GM18867 (cell line): Measurements from ENCODE around the gene R3HDM1.
"Not testable (repeated sequence)": the region's sequence is repeated elsewhere in the genome, so short reads cannot be mapped to it uniquely, and the experiment has no call there.

Source experiments
- ATAC-seq: cut with Tn5 transposase; IDR thresholded peaks from one replicate; pipeline ENCODE4 v1.9.1; 2021; ENCODE audit warnings: mild to moderate bottlenecking, moderate library complexity; ENCODE audit not compliant: unreplicated experiment

Gene R3HDM1

GRCh38 chr2:135531231-135532197, at the start of gene R3HDM1:
Gene R3HDM1 (plus strand): TSS chr2:135531484. CDS start chr2:135604846, 73,362 bp downstream.
- peak; percentile 79 for ATAC-seq

- ATAC-seq, result no peak
These were observed 45.8 kb upstream of the R3HDM1 start for GRCh38 chr2:135485441-135485840.

- no peak for ATAC-seq
These were observed 40.9 kb upstream of the R3HDM1 start for GRCh38 chr2:135490376-135490775.

GRCh38 chr2:135494503-135494902, 36.8 kb upstream of the R3HDM1 start:
- no peak for ATAC-seq

- no peak for ATAC-seq
These were observed 36.4 kb upstream of the R3HDM1 start for GRCh38 chr2:135494917-135495316.

GRCh38 chr2:135498588-135498987, 32.7 kb upstream of the R3HDM1 start:
- ATAC-seq, result not testable (repeated sequence)

GRCh38 chr2:135504811-135505210, 26.5 kb upstream of the R3HDM1 start:
- no peak for ATAC-seq

- ATAC-seq, result no peak
These were observed 20.7 kb upstream of the R3HDM1 start for GRCh38 chr2:135510577-135510976.

GRCh38 chr2:135512099-135512498, 19.2 kb upstream of the R3HDM1 start:
- ATAC-seq, result no peak

GRCh38 chr2:135525786-135526185, 5.5 kb upstream of the R3HDM1 start:
- no peak for ATAC-seq

GRCh38 chr2:135528006-135528405, 3.3 kb upstream of the R3HDM1 start:
- no peak for ATAC-seq

GRCh38 chr2:135530313-135531230, 712 bp upstream of the R3HDM1 start, which contains the start of gene ZRANB3:
Gene ZRANB3 (minus strand): TSS chr2:135531218.
- ATAC-seq, result peak; percentile 69

- no peak for ATAC-seq
These were observed 1.3 kb downstream of the R3HDM1 start for GRCh38 chr2:135532581-135532980.

GRCh38 chr2:135533545-135533944, 2.3 kb downstream of the R3HDM1 start:
- ATAC-seq, result not testable (repeated sequence)

GRCh38 chr2:135546436-135546835, 15.2 kb downstream of the R3HDM1 start:
- ATAC-seq, result no peak

- no peak for ATAC-seq
These were observed 16.0 kb downstream of the R3HDM1 start for GRCh38 chr2:135547311-135547710.

GRCh38 chr2:135551356-135551755, 20.1 kb downstream of the R3HDM1 start:
- no peak for ATAC-seq

GRCh38 chr2:135552887-135553286, 21.6 kb downstream of the R3HDM1 start:
- no peak for ATAC-seq

- no peak for ATAC-seq
These were observed 24.0 kb downstream of the R3HDM1 start for GRCh38 chr2:135555311-135555710.

GRCh38 chr2:135557530-135557929, 26.2 kb downstream of the R3HDM1 start:
- ATAC-seq, result no peak

- ATAC-seq, result no peak
These were observed 30.6 kb downstream of the R3HDM1 start for GRCh38 chr2:135561925-135562324.
